H9 (cell line): ENCODE measurements around the gene MRPL41. TPM values are rescaled to one million over a fixed set of nuclear protein-coding genes. Genes with fewer than 3 reads are reported as not detected.

Source experiments
- DNase-seq: peaks from one replicate; pipeline ENCODE4 v3.0.0-alpha.2; 2017
- H2AFZ ChIP-seq: one replicate; pipeline ENCODE4 v1.6.1; 2013; ENCODE audit warnings: mild to moderate bottlenecking, low read length, control low read depth, moderate library complexity
- H2AK5ac ChIP-seq: 2 replicates; pipeline ENCODE4 v1.6.1; 2013; ENCODE audit warnings: low read length, control low read depth, mixed read lengths; ENCODE audit not compliant: insufficient read length
- H2BK120ac ChIP-seq: one replicate; pipeline ENCODE4 v1.6.1; 2013; ENCODE audit warnings: low read depth, mild to moderate bottlenecking, low read length, control low read depth, inconsistent platforms; ENCODE audit not compliant: poor library complexity, severe bottlenecking
- H2BK12ac ChIP-seq: 2 replicates; pipeline ENCODE4 v1.6.1; 2013; ENCODE audit warnings: low read length, control low read depth, mixed read lengths, low read depth; ENCODE audit not compliant: insufficient read length
- H2BK15ac ChIP-seq: 2 replicates; pipeline ENCODE4 v1.6.1; 2013; ENCODE audit warnings: low read depth, low read length, control low read depth
- H2BK20ac ChIP-seq: one replicate; pipeline ENCODE4 v1.6.1; 2013; ENCODE audit warnings: low read depth, mild to moderate bottlenecking, low read length, control low read depth, inconsistent platforms; ENCODE audit not compliant: poor library complexity, severe bottlenecking
- H2BK5ac ChIP-seq: 2 replicates; pipeline ENCODE4 v1.6.1; 2013; ENCODE audit warnings: low read length, control low read depth, mixed read lengths; ENCODE audit not compliant: insufficient read length
- H3K14ac ChIP-seq: 2 replicates; pipeline ENCODE4 v1.6.1; 2013; ENCODE audit warnings: low read length, control low read depth; ENCODE audit not compliant: insufficient read depth
- H3K18ac ChIP-seq: 2 replicates; pipeline ENCODE4 v1.6.1; 2013; ENCODE audit warnings: low read depth, mild to moderate bottlenecking, mixed read lengths, low read length, control low read depth; ENCODE audit not compliant: insufficient read length
- H3K23ac ChIP-seq: 2 replicates; pipeline ENCODE4 v1.6.1; 2013; ENCODE audit warnings: low read length, control low read depth, mixed read lengths, low read depth; ENCODE audit not compliant: insufficient read length
- H3K23me2 ChIP-seq: 2 replicates; pipeline ENCODE4 v1.6.1; 2013; ENCODE audit warnings: low read depth, mild to moderate bottlenecking, mixed read lengths, low read length, control low read depth; ENCODE audit not compliant: insufficient read length, poor library complexity, severe bottlenecking
- H3K27ac ChIP-seq: 2 replicates; pipeline ENCODE4 v1.5.1; 2013; ENCODE audit warnings: low read length, control low read depth, mixed read lengths, low read depth; ENCODE audit not compliant: insufficient read length
- H3K27me3 ChIP-seq: 2 replicates; pipeline ENCODE4 v1.6.1; 2013; ENCODE audit warnings: low read length, control low read depth, inconsistent platforms; ENCODE audit not compliant: insufficient read depth
- H3K4ac ChIP-seq: 2 replicates; pipeline ENCODE4 v1.6.1; 2013; ENCODE audit warnings: low read depth, mild to moderate bottlenecking, control low read depth, inconsistent platforms, low read length, moderate library complexity
- H3K4me1 ChIP-seq: 2 replicates; pipeline ENCODE4 v1.6.1; 2013; ENCODE audit warnings: low read length, control low read depth, inconsistent platforms; ENCODE audit not compliant: insufficient read depth
- H3K4me2 ChIP-seq: 2 replicates; pipeline ENCODE4 v1.6.1; 2013; ENCODE audit warnings: low read length, control low read depth, mixed read lengths; ENCODE audit not compliant: insufficient read length, insufficient read depth
- H3K56ac ChIP-seq: 2 replicates; pipeline ENCODE4 v1.6.1; 2013; ENCODE audit warnings: low read depth, mild to moderate bottlenecking, mixed read lengths, low read length, control low read depth; ENCODE audit not compliant: insufficient read length
- H3K79me1 ChIP-seq: 2 replicates; pipeline ENCODE4 v1.6.1; 2013; ENCODE audit warnings: low read depth, mild to moderate bottlenecking, moderate library complexity, low read length, control low read depth, inconsistent platforms; ENCODE audit not compliant: insufficient read depth, poor library complexity, severe bottlenecking
- H3K79me2 ChIP-seq: 2 replicates; pipeline ENCODE4 v1.6.1; 2013; ENCODE audit warnings: low read length, control low read depth, inconsistent platforms; ENCODE audit not compliant: insufficient read depth
- H3K9ac ChIP-seq: 2 replicates; pipeline ENCODE4 v1.6.1; 2013; ENCODE audit warnings: low read length, control low read depth, mixed read lengths; ENCODE audit not compliant: insufficient read length; ENCODE audit errors: extremely low read depth
- H3K9me3 ChIP-seq: one replicate; pipeline ENCODE4 v1.6.1; 2013; ENCODE audit warnings: low read depth, low read length, inconsistent platforms; ENCODE audit not compliant: control insufficient read depth
- H3T11ph ChIP-seq: one replicate; pipeline ENCODE4 v1.6.1; 2013; ENCODE audit warnings: mild to moderate bottlenecking, low read length, control low read depth, inconsistent platforms
- H4K20me1 ChIP-seq: one replicate; pipeline ENCODE4 v1.6.1; 2013; ENCODE audit not compliant: control insufficient read depth, insufficient read length, insufficient read depth
- H4K5ac ChIP-seq: 2 replicates; pipeline ENCODE4 v1.6.1; 2013; ENCODE audit warnings: low read depth, mild to moderate bottlenecking, mixed read lengths, low read length, control low read depth; ENCODE audit not compliant: insufficient read length
- H4K8ac ChIP-seq: replicated peaks from 2 replicates; pipeline ENCODE4 v1.6.1; 2013; ENCODE audit warnings: low read length, control low read depth, mixed read lengths, low read depth; ENCODE audit not compliant: insufficient read length
- H4K91ac ChIP-seq: 2 replicates; pipeline ENCODE4 v1.6.1; 2013; ENCODE audit warnings: low read depth, mild to moderate bottlenecking, moderate library complexity, mixed read lengths, low read length, control low read depth; ENCODE audit not compliant: insufficient read length
- H3K27ac Mint-ChIP-seq, 3 experiments: 2 replicates in 2 of 3; 3 replicates in 1 of 3; pipeline ENCODE4 v1.8.0; 2020 to 2021; ENCODE audit warnings: mixed read lengths in 3 of 3, mild to moderate bottlenecking in 1 of 3, moderate library complexity in 1 of 3
- H3K27me3 Mint-ChIP-seq: 2 replicates; pipeline ENCODE4 v1.8.0; 2021; ENCODE audit warnings: low read depth, mild to moderate bottlenecking, moderate library complexity, mixed read lengths
- H3K36me3 Mint-ChIP-seq, 3 experiments: 2 replicates in 2 of 3; 3 replicates in 1 of 3; pipeline ENCODE4 v1.8.0; 2020 to 2021; ENCODE audit warnings: low read depth in 3 of 3, mixed read lengths in 3 of 3; ENCODE audit not compliant: insufficient read depth in 1 of 3
- H3K4me1 Mint-ChIP-seq, 2 experiments: 2 replicates each; pipeline ENCODE4 v1.8.0; 2020; ENCODE audit warnings: mixed read lengths in 2 of 2
- H3K4me3 Mint-ChIP-seq, 2 experiments: 2 replicates in 1 of 2; 3 replicates in 1 of 2; pipeline ENCODE4 v1.8.0; 2020 to 2021; ENCODE audit warnings: mild to moderate bottlenecking in 2 of 2, mixed read lengths in 2 of 2, moderate library complexity in 1 of 2
- H3K9me3 Mint-ChIP-seq, 2 experiments: 2 replicates in 1 of 2; 3 replicates in 1 of 2; pipeline ENCODE4 v1.8.0; 2020; ENCODE audit warnings: mild to moderate bottlenecking in 2 of 2, mixed read lengths in 2 of 2, moderate library complexity in 1 of 2
- WGBS: extraction: QIAGEN DNeasy Blood & Tissue Kit; methylation state at CpG from one replicate; pipeline ENCODE4 v1.1.7; 2013; ENCODE audit warnings: missing lambda C conversion rate, low lambda C conversion rate, mixed read lengths; ENCODE audit not compliant: insufficient read length; ENCODE audit errors: extremely low coverage; 5-methylcytosine and 5-hydroxymethylcytosine counted together
- total RNA-seq: library from RNA; stranded (reverse); gene quantifications from 2 replicates; pipeline ENCODE4 v1.2.1, GENCODE V29; 2021
- TF ChIP-seq, protein P1 (sequence below): fragments of 200-600 bp; sonication (generic); conservative IDR thresholded peaks from 3 replicates; pipeline ENCODE4 v1.8.0; 2021; ENCODE audit warnings: antibody characterized with exemption, mild to moderate bottlenecking

MRPL41 gene
- total RNA-seq, 1 experiment from 2014 or later, result 52.2 TPM

DNA sequence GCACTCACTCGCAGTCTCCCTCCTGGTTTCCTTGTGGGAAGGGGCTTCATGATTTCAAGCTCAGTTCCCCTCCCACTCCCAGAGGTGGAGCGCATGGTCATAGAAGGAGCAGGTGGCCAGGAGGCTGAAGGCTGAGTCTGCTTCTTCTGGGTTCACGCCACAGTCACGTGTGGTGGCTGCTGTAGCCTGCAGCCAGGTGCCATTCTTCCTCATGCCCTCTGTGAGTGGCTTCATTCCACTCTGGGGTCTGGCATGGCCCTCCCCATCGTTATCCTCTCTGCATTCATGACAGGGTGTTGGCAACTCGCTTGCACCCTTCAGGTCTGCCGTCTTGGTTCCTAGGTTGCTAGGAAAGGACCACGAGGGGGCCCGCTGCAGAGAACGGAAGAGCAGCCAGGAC lies 3.5 kb downstream of the MRPL41 start:
- Histone ChIP-seq H2AFZ (no peak overlapping the region), H3K79me2 (no peaks in the 10 kb centered on the region), H3K23me2 (peaks cover 10% of the 10 kb centered on the region), H3K14ac (no peak overlapping the region), H4K5ac (no peak overlapping the region), H2AK5ac (no peak overlapping the region), H3K9me3 (no peaks in the 10 kb centered on the region), H3K56ac (no peak overlapping the region), H4K8ac (no peak overlapping the region), H3K18ac (no peak overlapping the region), H2BK20ac (no peak overlapping the region), H3K27me3 (no peaks in the 10 kb centered on the region), H4K20me1 (no peaks in the 10 kb centered on the region), H3K4me1 (no peaks in the 10 kb centered on the region), H4K91ac (no peak overlapping the region), H3K4ac (no peak overlapping the region), H2BK5ac (no peak overlapping the region), H3K23ac (no peak overlapping the region), H3K4me2 (no peak overlapping the region), H3K27ac (no peak overlapping the region), H2BK120ac (no peak overlapping the region), H3T11ph (no peak overlapping the region), H2BK12ac (no peak overlapping the region), H3K79me1 (no peaks in the 10 kb centered on the region), H2BK15ac (no peak overlapping the region), H3K9ac (no peak overlapping the region)
- Mint-ChIP-seq H3K4me1 (peaks cover 4 to 6% of the 10 kb centered on the region in 2 experiments; a peak in 3 of 4 replicates), H3K27me3 (no peaks in the 10 kb centered on the region; the same call in 1 of the 2 replicates), H3K36me3 (peaks cover 33 to 54% (median 50%) of the 10 kb centered on the region in 3 experiments), H3K27ac (no peak overlapping the region), H3K9me3 (peaks cover 0 to 4% of the 10 kb centered on the region in 2 experiments; a peak in 1 of 5 replicates), H3K4me3 (no peak overlapping the region)
- TF ChIP-seq, protein P1, sequence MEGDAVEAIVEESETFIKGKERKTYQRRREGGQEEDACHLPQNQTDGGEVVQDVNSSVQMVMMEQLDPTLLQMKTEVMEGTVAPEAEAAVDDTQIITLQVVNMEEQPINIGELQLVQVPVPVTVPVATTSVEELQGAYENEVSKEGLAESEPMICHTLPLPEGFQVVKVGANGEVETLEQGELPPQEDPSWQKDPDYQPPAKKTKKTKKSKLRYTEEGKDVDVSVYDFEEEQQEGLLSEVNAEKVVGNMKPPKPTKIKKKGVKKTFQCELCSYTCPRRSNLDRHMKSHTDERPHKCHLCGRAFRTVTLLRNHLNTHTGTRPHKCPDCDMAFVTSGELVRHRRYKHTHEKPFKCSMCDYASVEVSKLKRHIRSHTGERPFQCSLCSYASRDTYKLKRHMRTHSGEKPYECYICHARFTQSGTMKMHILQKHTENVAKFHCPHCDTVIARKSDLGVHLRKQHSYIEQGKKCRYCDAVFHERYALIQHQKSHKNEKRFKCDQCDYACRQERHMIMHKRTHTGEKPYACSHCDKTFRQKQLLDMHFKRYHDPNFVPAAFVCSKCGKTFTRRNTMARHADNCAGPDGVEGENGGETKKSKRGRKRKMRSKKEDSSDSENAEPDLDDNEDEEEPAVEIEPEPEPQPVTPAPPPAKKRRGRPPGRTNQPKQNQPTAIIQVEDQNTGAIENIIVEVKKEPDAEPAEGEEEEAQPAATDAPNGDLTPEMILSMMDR, result no peak
- WGBS, result no CpG with 5 or more reads among the region's 10 CpGs
- DNase-seq, result no peak
